Stimulated activated naive CD8-positive, alpha-beta T cell treated with anti-CD3 and anti-CD28 coated beads, Interleukin-15, Interleukin-2, amounts not matched to agents 100 ng/mL and 50 ng/mL, for 24 hours (primary cell): Measurements from ENCODE around the gene IRAK3.

Experiments
- H3K27ac Mint-ChIP-seq: one replicate; pipeline ENCODE4 v1.8.0; 2021; ENCODE audit warnings: mild to moderate bottlenecking, mixed read lengths
- H3K27me3 Mint-ChIP-seq: one replicate; pipeline ENCODE4 v1.8.0; 2021; ENCODE audit warnings: mixed read lengths
- H3K36me3 Mint-ChIP-seq: one replicate; pipeline ENCODE4 v1.8.0; 2021; ENCODE audit warnings: low read depth, mixed read lengths
- H3K4me1 Mint-ChIP-seq: one replicate; pipeline ENCODE4 v1.8.0; 2021; ENCODE audit warnings: low read depth, mixed read lengths
- H3K4me3 Mint-ChIP-seq: one replicate; pipeline ENCODE4 v1.8.0; 2021; ENCODE audit warnings: mild to moderate bottlenecking, mixed read lengths
- H3K9me3 Mint-ChIP-seq: one replicate; pipeline ENCODE4 v1.8.0; 2021; ENCODE audit warnings: mixed read lengths

The IRAK3 gene

GRCh38 chr12:66243911-66244310 lies 54.9 kb downstream of the IRAK3 start:
- Mint-ChIP-seq H3K27ac (no peak overlapping the region), H3K4me3 (no peak overlapping the region), H3K27me3 (no peaks in the 10 kb centered on the region), H3K9me3 (no peaks in the 10 kb centered on the region), H3K36me3 (no peaks in the 10 kb centered on the region), H3K4me1 (no peaks in the 10 kb centered on the region)

GRCh38 chr12:66244446-66244845 lies 55.4 kb downstream of the IRAK3 start:
- H3K4me1 Mint-ChIP-seq: no peaks in the 10 kb centered on the region
- H3K27me3 Mint-ChIP-seq: no peaks in the 10 kb centered on the region
- no peaks in the 10 kb centered on the region for H3K9me3 Mint-ChIP-seq
- no peak overlapping the region for H3K4me3 Mint-ChIP-seq
- H3K27ac Mint-ChIP-seq: no peak overlapping the region
- H3K36me3 Mint-ChIP-seq: no peaks in the 10 kb centered on the region

- H3K36me3 Mint-ChIP-seq: no peaks in the 10 kb centered on the region
- H3K27me3 Mint-ChIP-seq: no peaks in the 10 kb centered on the region
- no peaks in the 10 kb centered on the region for H3K4me1 Mint-ChIP-seq
- H3K27ac Mint-ChIP-seq: no peak overlapping the region
- H3K4me3 Mint-ChIP-seq: no peak overlapping the region
- H3K9me3 Mint-ChIP-seq: no peaks in the 10 kb centered on the region
Measured at GRCh38 chr12:66247741-66248140, 58.7 kb downstream of the IRAK3 start.

GRCh38 chr12:66251049-66251448 lies 62.0 kb downstream of the IRAK3 start:
- Mint-ChIP-seq H3K4me1 (no peaks in the 10 kb centered on the region), H3K27me3 (no peaks in the 10 kb centered on the region), H3K4me3 (no peak overlapping the region), H3K9me3 (no peaks in the 10 kb centered on the region), H3K27ac (no peak overlapping the region), H3K36me3 (no peaks in the 10 kb centered on the region)

- Mint-ChIP-seq H3K36me3 (no peaks in the 10 kb centered on the region), H3K27ac (no peak overlapping the region), H3K4me3 (no peak overlapping the region), H3K27me3 (no peaks in the 10 kb centered on the region), H3K9me3 (no peaks in the 10 kb centered on the region), H3K4me1 (no peaks in the 10 kb centered on the region)
Measured at GRCh38 chr12:66252771-66253170, 63.8 kb downstream of the IRAK3 start.

- Mint-ChIP-seq H3K9me3 (no peaks in the 10 kb centered on the region), H3K4me3 (no peak overlapping the region), H3K27me3 (no peaks in the 10 kb centered on the region), H3K4me1 (no peaks in the 10 kb centered on the region), H3K27ac (no peak overlapping the region), H3K36me3 (no peaks in the 10 kb centered on the region)
Measured at GRCh38 chr12:66255737-66256136, 66.7 kb downstream of the IRAK3 start.

- Mint-ChIP-seq H3K27me3 (no peaks in the 10 kb centered on the region), H3K4me3 (no peak overlapping the region), H3K27ac (no peak overlapping the region), H3K9me3 (no peaks in the 10 kb centered on the region), H3K36me3 (no peaks in the 10 kb centered on the region), H3K4me1 (no peaks in the 10 kb centered on the region)
Measured at GRCh38 chr12:66258011-66258410, 69.0 kb downstream of the IRAK3 start.

GRCh38 chr12:66262737-66263136 lies 73.7 kb downstream of the IRAK3 start:
- H3K27me3 Mint-ChIP-seq: no peaks in the 10 kb centered on the region
- no peak overlapping the region for H3K27ac Mint-ChIP-seq
- no peaks in the 10 kb centered on the region for H3K9me3 Mint-ChIP-seq
- H3K4me3 Mint-ChIP-seq: no peak overlapping the region
- no peaks in the 10 kb centered on the region for H3K4me1 Mint-ChIP-seq
- H3K36me3 Mint-ChIP-seq: no peaks in the 10 kb centered on the region

- H3K4me1 Mint-ChIP-seq: no peaks in the 10 kb centered on the region
- H3K36me3 Mint-ChIP-seq: no peaks in the 10 kb centered on the region
- no peak overlapping the region for H3K4me3 Mint-ChIP-seq
- H3K9me3 Mint-ChIP-seq: no peaks in the 10 kb centered on the region
- no peak overlapping the region for H3K27ac Mint-ChIP-seq
- no peaks in the 10 kb centered on the region for H3K27me3 Mint-ChIP-seq
Measured at GRCh38 chr12:66268562-66268961, 79.5 kb downstream of the IRAK3 start.

GRCh38 chr12:66269142-66269541 lies 80.1 kb downstream of the IRAK3 start:
- Mint-ChIP-seq H3K4me3 (no peak overlapping the region), H3K36me3 (no peaks in the 10 kb centered on the region), H3K27ac (no peak overlapping the region), H3K4me1 (no peaks in the 10 kb centered on the region), H3K27me3 (no peaks in the 10 kb centered on the region), H3K9me3 (no peaks in the 10 kb centered on the region)

- H3K27me3 Mint-ChIP-seq: no peaks in the 10 kb centered on the region
- no peak overlapping the region for H3K4me3 Mint-ChIP-seq
- no peaks in the 10 kb centered on the region for H3K9me3 Mint-ChIP-seq
- H3K4me1 Mint-ChIP-seq: no peaks in the 10 kb centered on the region
- H3K27ac Mint-ChIP-seq: no peak overlapping the region
- no peaks in the 10 kb centered on the region for H3K36me3 Mint-ChIP-seq
Measured at GRCh38 chr12:66269757-66270383, 80.9 kb downstream of the IRAK3 start.

- Mint-ChIP-seq H3K4me1 (no peaks in the 10 kb centered on the region), H3K27ac (no peak overlapping the region), H3K4me3 (no peak overlapping the region), H3K9me3 (no peaks in the 10 kb centered on the region), H3K27me3 (no peaks in the 10 kb centered on the region), H3K36me3 (no peaks in the 10 kb centered on the region)
Measured at GRCh38 chr12:66270613-66271012, 81.6 kb downstream of the IRAK3 start.

GRCh38 chr12:66272650-66273049 lies 83.6 kb downstream of the IRAK3 start:
- Mint-ChIP-seq H3K4me3 (no peak overlapping the region), H3K27me3 (no peaks in the 10 kb centered on the region), H3K36me3 (no peaks in the 10 kb centered on the region), H3K27ac (no peak overlapping the region), H3K9me3 (no peaks in the 10 kb centered on the region), H3K4me1 (peaks cover 4% of the 10 kb centered on the region)

- Mint-ChIP-seq H3K27ac (no peak overlapping the region), H3K27me3 (no peaks in the 10 kb centered on the region), H3K4me3 (no peak overlapping the region), H3K36me3 (no peaks in the 10 kb centered on the region), H3K9me3 (no peaks in the 10 kb centered on the region), H3K4me1 (peaks cover 4% of the 10 kb centered on the region)
Measured at GRCh38 chr12:66273147-66273546, 84.1 kb downstream of the IRAK3 start.

GRCh38 chr12:66275040-66275439 lies 86.0 kb downstream of the IRAK3 start:
- Mint-ChIP-seq H3K4me1 (peaks cover 15% of the 10 kb centered on the region), H3K4me3 (no peak overlapping the region)

GRCh38 chr12:66279123-66279712 lies 90.2 kb downstream of the IRAK3 start:
- Mint-ChIP-seq H3K36me3 (peaks cover 6% of the 10 kb centered on the region), H3K27me3 (no peaks in the 10 kb centered on the region), H3K27ac (no peak overlapping the region), H3K9me3 (peaks cover 9% of the 10 kb centered on the region), H3K4me3 (no peak overlapping the region), H3K4me1 (peaks cover 21% of the 10 kb centered on the region)

More at GRCh38 chr12:66275040-66275439, 86.0 kb downstream of the IRAK3 start:
- no peaks in the 10 kb centered on the region for H3K36me3 Mint-ChIP-seq
- no peak overlapping the region for H3K27ac Mint-ChIP-seq
- H3K9me3 Mint-ChIP-seq: no peaks in the 10 kb centered on the region
- no peaks in the 10 kb centered on the region for H3K27me3 Mint-ChIP-seq
